Measurements from ENCODE around the gene GADD45G.

- TF ChIP-seq CTCF (conservative IDR thresholded peaks at IDR 0.05; ENCODE audit: low read depth, low read length) (no peak), EZH2 (IDR thresholded peaks at IDR 0.05; ENCODE audit: borderline replicate concordance, low read depth, low read length, poor library complexity, severe bottlenecking) (peak; percentile 26)
These were observed 745 bp downstream of the GADD45G start for GRCh38 chr9:89605465-89606048.

Data from A673 (cell line).